OCI-LY7 (cell line): ENCODE results near the gene PTPRJ. TPM values are rescaled to one million over a fixed set of nuclear protein-coding genes. Genes with fewer than 3 reads are reported as not detected.

Experiments used
- BruUV-seq: library from RNA; stranded (reverse); fragments of 400-500 nt; replicated peaks from 2 replicates; lab custom pipeline; 2021; lab: Mats Ljungman, UMichigan
- CTCF ChIA-PET: fragments of 300-600 bp; sonication (Branson Sonifier 250); formaldehyde crosslinking; loops from one replicate; lab custom pipeline; 2022; ENCODE audit warnings: antibody characterized with exemption; ENCODE audit not compliant: unreplicated experiment; lab: Charles Lee
- POLR2A ChIA-PET: fragments of 300-600 bp; sonication (Branson Sonifier 250); formaldehyde crosslinking; loops from one replicate; lab custom pipeline; 2022; ENCODE audit warnings: antibody characterized with exemption; lab: Charles Lee
- DNase-seq: peaks from one replicate; pipeline ENCODE4 v3.0.0-alpha.2; 2015; ENCODE audit warnings: low spot score
- H2AFZ ChIP-seq: fragments of 200-600 bp; sonication (generic), shearing (Covaris generic); 2 replicates; pipeline ENCODE4 v1.6.1; 2014; ENCODE audit warnings: mild to moderate bottlenecking, antibody characterized with exemption, low read length, moderate library complexity
- H3K27ac ChIP-seq: fragments of 200-600 bp; sonication (generic); 2 replicates; pipeline ENCODE4 v1.5.1; 2014; ENCODE audit warnings: mixed run types, low read depth, mild to moderate bottlenecking, moderate library complexity, low read length, inconsistent platforms; ENCODE audit not compliant: poor library complexity, severe bottlenecking
- H3K36me3 ChIP-seq: fragments of 200-600 bp; sonication (generic); 2 replicates; pipeline ENCODE4 v1.6.1; 2014; ENCODE audit warnings: mild to moderate bottlenecking, antibody characterized with exemption, low read length, moderate library complexity, mixed read lengths; ENCODE audit not compliant: insufficient read depth
- H3K4me1 ChIP-seq: fragments of 200-600 bp; sonication (generic); 2 replicates; pipeline ENCODE4 v1.5.1; 2014; ENCODE audit warnings: mild to moderate bottlenecking, low read length; ENCODE audit not compliant: insufficient read depth, poor library complexity, severe bottlenecking
- H3K4me2 ChIP-seq: fragments of 200-600 bp; sonication (generic); 2 replicates; pipeline ENCODE4 v1.6.1; 2014; ENCODE audit warnings: mild to moderate bottlenecking, low read length
- H3K4me3 ChIP-seq: fragments of 200-600 bp; sonication (generic); 2 replicates; pipeline ENCODE4 v1.5.1; 2014; ENCODE audit warnings: mild to moderate bottlenecking, low read depth, low read length; ENCODE audit not compliant: poor library complexity, severe bottlenecking
- H3K79me2 ChIP-seq: fragments of 200-600 bp; sonication (generic); 2 replicates; pipeline ENCODE4 v1.6.1; 2016; ENCODE audit warnings: low read depth, mild to moderate bottlenecking, low read length, moderate library complexity, mixed read lengths; ENCODE audit not compliant: insufficient read depth
- H3K9me2 ChIP-seq: fragments of 200-600 bp; sonication (generic); 2 replicates; pipeline ENCODE4 v1.6.1; 2016; ENCODE audit warnings: mild to moderate bottlenecking, low read length, mixed read lengths; ENCODE audit not compliant: insufficient read depth
- H3K9me3 ChIP-seq: fragments of 200-600 bp; sonication (generic); 2 replicates; pipeline ENCODE4 v1.6.1; 2014; ENCODE audit warnings: mild to moderate bottlenecking, mixed run types, low read length, mixed read lengths
- H4K20me1 ChIP-seq: fragments of 200-600 bp; sonication (generic); 2 replicates; pipeline ENCODE4 v1.6.1; 2014; ENCODE audit warnings: mild to moderate bottlenecking, antibody characterized with exemption, low read length, moderate library complexity, mixed read lengths; ENCODE audit not compliant: insufficient read depth
- CTCF ChIP-seq: fragments of 200-600 bp; sonication (generic); conservative IDR thresholded peaks from 2 replicates; pipeline ENCODE4 v1.5.1; 2014; ENCODE audit warnings: mild to moderate bottlenecking, antibody characterized with exemption, low read length, moderate library complexity, mixed read lengths
- EZH2phosphoT487 ChIP-seq: fragments of 200-600 bp; sonication (generic); IDR thresholded peaks from 2 replicates; pipeline ENCODE4 v1.6.1; 2018; ENCODE audit warnings: low read depth, borderline replicate concordance, mild to moderate bottlenecking, mixed run types, antibody characterized with exemption, low read length, moderate library complexity, mixed read lengths
- intact Hi-C: fragments of 100-400 bp; cut with micrococcal nuclease; formaldehyde crosslinking; loops from one replicate; pipeline ENCODE4 v1.10.0; 2022; ENCODE audit not compliant: unreplicated experiment
- total RNA-seq, 2 experiments: library from RNA; depleted of rRNA in 1 of 2; stranded (reverse); fragments of >200 nt in 1 of 2; shearing (Covaris generic) in 1 of 2; gene quantifications; 2 replicates each; pipeline ENCODE4 v1.2.3, GENCODE V29; 2014 to 2022

The PTPRJ gene
- total RNA-seq, 2 experiments from 2014 or later, result 5.4 to 28.3 TPM

- no peaks in the 10 kb centered on the region for H3K36me3 ChIP-seq
- TF ChIP-seq CTCF (no peak), EZH2phosphoT487 (no peak)
- H2AFZ ChIP-seq, result no peak overlapping the region
- H3K9me3 ChIP-seq, result no peaks in the 10 kb centered on the region
- peaks cover 38% of the 10 kb centered on the region for H3K4me1 ChIP-seq
- no peak overlapping the region for H3K27ac ChIP-seq
- CTCF ChIA-PET, result no interaction called here
- no peaks in the 10 kb centered on the region for H3K9me2 ChIP-seq
- BruUV-seq, result no TSS peak
- H3K79me2 ChIP-seq, result no peaks in the 10 kb centered on the region; the same call in 1 of the 2 replicates
- DNase-seq, result no peak
- H3K4me3 ChIP-seq, result no peak overlapping the region
- intact Hi-C loops, result no loop called here
- H4K20me1 ChIP-seq, result peaks cover 14% of the 10 kb centered on the region
- H3K4me2 ChIP-seq, result no peak overlapping the region
- POLR2A ChIA-PET, result interaction anchor here (0.6 to 1.7 kb wide), 5 partner anchors 9 to 160 kb away, joined by 3 to 4 read pairs (median 4); no protein-coding TSS in a partner anchor
Observed at GRCh38 chr11:48095779-48096470, 115.6 kb downstream of the PTPRJ start.

GRCh38 chr11:48096588-48097525 lies 116.5 kb downstream of the PTPRJ start:
- H3K79me2 ChIP-seq, result no peaks in the 10 kb centered on the region; the same call in 1 of the 2 replicates
- DNase-seq, result no peak
- POLR2A ChIA-PET, result interaction anchor here (0.9 to 1.7 kb wide), 3 partner anchors 8 to 55 kb away, joined by 3 to 5 read pairs (median 4); no protein-coding TSS in a partner anchor
- H3K4me2 ChIP-seq, result no peak overlapping the region
- no peak for TF ChIP-seq EZH2phosphoT487
- no peak for TF ChIP-seq CTCF
- H3K27ac ChIP-seq, result no peak overlapping the region
- peaks cover 42% of the 10 kb centered on the region for H3K4me1 ChIP-seq
- H2AFZ ChIP-seq, result no peak overlapping the region
- no peak overlapping the region for H3K4me3 ChIP-seq
- CTCF ChIA-PET, result no interaction called here
- H3K9me3 ChIP-seq, result no peaks in the 10 kb centered on the region
- BruUV-seq, result no TSS peak
- intact Hi-C loops, result no loop called here
- no peaks in the 10 kb centered on the region for H3K36me3 ChIP-seq
- H3K9me2 ChIP-seq, result no peaks in the 10 kb centered on the region
- H4K20me1 ChIP-seq, result peaks cover 14% of the 10 kb centered on the region
